Measurements from ENCODE around the gene CHAC2.

Gene CHAC2

GRCh38 chr2:53802617-53803151, 35.1 kb downstream of the CHAC2 start:
- no peak for TF ChIP-seq CTCF (IDR thresholded peaks at IDR 0.05; ENCODE audit: insufficient read depth, low read depth, low read length, missing control alignments)
- DNase-seq (ENCODE audit: low read depth), result no peak
- H3K4me3 ChIP-seq (ENCODE audit: low read depth, low read length), result no peak overlapping the region

GRCh38 chr2:53811601-53812000, 44.0 kb downstream of the CHAC2 start:
- no peak for DNase-seq (ENCODE audit: low read depth)
- no peak for TF ChIP-seq CTCF (IDR thresholded peaks at IDR 0.05; ENCODE audit: insufficient read depth, low read depth, low read length, missing control alignments)
- no peak overlapping the region for H3K4me3 ChIP-seq (ENCODE audit: low read depth, low read length)

GRCh38 chr2:53813151-53813550, 45.5 kb downstream of the CHAC2 start:
- H3K4me3 ChIP-seq (ENCODE audit: low read depth, low read length), result no peak overlapping the region
- no peak for TF ChIP-seq CTCF (IDR thresholded peaks at IDR 0.05; ENCODE audit: insufficient read depth, low read depth, low read length, missing control alignments)
- no peak for DNase-seq (ENCODE audit: low read depth)

GRCh38 chr2:53818854-53819435, 51.3 kb downstream of the CHAC2 start:
- no peak for DNase-seq (ENCODE audit: low read depth)
- no peak for TF ChIP-seq CTCF (IDR thresholded peaks at IDR 0.05; ENCODE audit: insufficient read depth, low read depth, low read length, missing control alignments)
- no peak overlapping the region for H3K4me3 ChIP-seq (ENCODE audit: low read depth, low read length)

GRCh38 chr2:53819634-53820033, 52.0 kb downstream of the CHAC2 start:
- DNase-seq (ENCODE audit: low read depth), result no peak
- no peak overlapping the region for H3K4me3 ChIP-seq (ENCODE audit: low read depth, low read length)
- no peak for TF ChIP-seq CTCF (IDR thresholded peaks at IDR 0.05; ENCODE audit: insufficient read depth, low read depth, low read length, missing control alignments)

- no peak for TF ChIP-seq CTCF (IDR thresholded peaks at IDR 0.05; ENCODE audit: insufficient read depth, low read depth, low read length, missing control alignments)
- no peak for DNase-seq (ENCODE audit: low read depth)
- no peak overlapping the region for H3K4me3 ChIP-seq (ENCODE audit: low read depth, low read length)
Observed at GRCh38 chr2:53820048-53820447, 52.4 kb downstream of the CHAC2 start.

- no peak for DNase-seq (ENCODE audit: low read depth)
- no peak overlapping the region for H3K4me3 ChIP-seq (ENCODE audit: low read depth, low read length)
- TF ChIP-seq CTCF (IDR thresholded peaks at IDR 0.05; ENCODE audit: insufficient read depth, low read depth, low read length, missing control alignments), result no peak
Observed at GRCh38 chr2:53820711-53821110, 53.1 kb downstream of the CHAC2 start.
